Measurements from ENCODE around the gene TBC1D16. TPM values are rescaled to one million over a fixed set of nuclear protein-coding genes. Genes with fewer than 3 reads are reported as not detected.
"Not testable (repeated sequence)": the region's sequence is repeated elsewhere in the genome, so short reads cannot be mapped to it uniquely, and the experiment has no call there.

The TBC1D16 gene
- total and polyA plus RNA-seq, 5 donors, result 9.9 to 27.8 (median 21.0) TPM

DNA sequence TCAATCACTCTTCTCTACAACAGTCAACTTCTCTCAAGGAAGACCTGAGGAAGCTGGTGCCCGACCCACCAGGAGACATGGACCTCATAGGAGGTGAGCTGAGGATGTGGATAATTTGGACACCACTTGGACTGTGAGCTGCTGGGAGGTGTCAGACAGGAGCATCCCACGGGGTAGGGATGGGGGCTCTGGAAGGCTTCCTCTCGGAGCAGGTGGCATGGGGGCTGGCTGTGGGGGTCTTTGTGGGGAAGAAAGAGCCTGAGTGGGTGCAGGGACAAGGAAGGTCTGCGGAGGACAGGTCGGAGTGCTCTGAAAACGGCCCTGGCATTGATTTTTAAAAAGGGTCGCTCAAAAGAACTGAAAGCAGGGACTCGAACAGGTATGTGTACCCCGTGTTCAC lies 64.0 kb downstream of the TBC1D16 start:
- Histone ChIP-seq H3K27me3 (ENCODE audit: control insufficient read depth, insufficient read depth) (no peaks in the 10 kb centered on the region), H3K4me1 (ENCODE audit: control insufficient read depth, insufficient read depth, low read length) (no peaks in the 10 kb centered on the region), H3K4me3 (ENCODE audit: low read length) (no peak overlapping the region), H3K27ac (ENCODE audit: low read length) (no peak overlapping the region), H3K9me3 (ENCODE audit: control insufficient read depth, low read length) (no peaks in the 10 kb centered on the region)
- ATAC-seq, result no peak
- intact Hi-C loops (cut with DNase I), result loop anchor here in 1 of 4 donors (10.0 kb wide), 1 partner anchor 227 kb away; no protein-coding TSS in a partner anchor
- WGBS, result 94% methylated on average over 9 of the region's 9 CpGs
- peak in 1 of 3 donors; percentile 27 for DNase-seq

DNA sequence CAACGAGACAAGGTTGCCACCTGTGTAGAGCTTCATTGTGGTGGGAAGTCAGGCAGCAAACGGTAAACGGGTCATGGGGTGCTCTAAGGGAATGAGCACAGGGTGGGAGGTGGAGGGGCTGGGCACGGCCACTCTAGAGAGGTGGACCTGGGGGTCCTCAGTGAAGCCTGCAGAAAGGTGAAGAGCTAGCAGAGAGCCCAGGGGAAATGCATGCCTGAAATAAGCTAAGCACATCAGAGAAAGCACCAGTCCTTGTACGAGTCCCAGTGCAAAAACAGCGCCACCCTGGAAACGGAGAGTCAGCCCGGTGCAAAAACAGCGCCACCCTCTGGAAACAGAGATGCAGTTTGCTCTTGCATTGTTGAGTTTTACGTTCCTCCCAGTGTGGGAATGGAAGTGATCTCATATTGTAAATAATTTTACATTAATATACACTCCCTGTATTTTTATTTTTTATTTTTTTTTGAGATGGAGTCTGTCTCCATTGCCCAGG lies 65.0 kb downstream of the TBC1D16 start:
- WGBS, result 51% methylated on average over 10 of the region's 10 CpGs
- H3K4me3 ChIP-seq (ENCODE audit: low read length), result no peak overlapping the region
- DNase-seq (peak in 1 of 3 donors; percentile 7), ATAC-seq (peak in 1 of 2 donors; percentile 22)
- no peak overlapping the region for H3K27ac ChIP-seq (ENCODE audit: low read length)
- no peaks in the 10 kb centered on the region for H3K27me3 ChIP-seq (ENCODE audit: control insufficient read depth, insufficient read depth)
- H3K4me1 ChIP-seq (ENCODE audit: control insufficient read depth, insufficient read depth, low read length), result no peaks in the 10 kb centered on the region
- H3K9me3 ChIP-seq (ENCODE audit: control insufficient read depth, low read length), result no peaks in the 10 kb centered on the region
- intact Hi-C loops (cut with DNase I), result loop anchor here in 1 of 4 donors (10.0 kb wide), 1 partner anchor 226 kb away; no protein-coding TSS in a partner anchor

DNA sequence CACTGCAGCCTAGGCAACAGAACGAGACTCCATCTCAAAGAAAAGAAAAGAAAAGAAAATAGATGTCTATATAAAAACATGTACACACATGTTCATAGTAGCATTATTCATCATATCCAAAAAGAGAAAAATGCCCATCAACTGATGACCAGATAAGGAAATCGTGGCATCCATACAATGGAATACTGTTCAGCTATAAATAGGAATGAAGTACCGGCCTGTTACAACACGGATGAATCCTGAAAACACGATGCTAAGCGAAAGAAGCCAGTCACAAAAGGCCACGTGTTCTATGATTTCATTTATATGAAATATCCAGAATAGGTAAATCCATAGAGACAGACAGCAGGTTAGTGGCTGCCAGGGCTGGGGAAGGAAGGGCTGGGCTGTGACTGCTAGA lies 65.8 kb downstream of the TBC1D16 start:
- H3K4me3 ChIP-seq (ENCODE audit: low read length), result no peak overlapping the region
- no peaks in the 10 kb centered on the region for H3K27me3 ChIP-seq (ENCODE audit: control insufficient read depth, insufficient read depth)
- intact Hi-C loops (cut with DNase I), result loop anchor here in 1 of 4 donors (10.0 kb wide), 1 partner anchor 225 kb away; no protein-coding TSS in a partner anchor
- H3K4me1 ChIP-seq (ENCODE audit: control insufficient read depth, insufficient read depth, low read length), result no peaks in the 10 kb centered on the region
- no peak overlapping the region for H3K27ac ChIP-seq (ENCODE audit: low read length)
- ATAC-seq, result no peak
- DNase-seq, result no peak
- 86% methylated on average over 7 of the region's 7 CpGs for WGBS
- no peaks in the 10 kb centered on the region for H3K9me3 ChIP-seq (ENCODE audit: control insufficient read depth, low read length)

DNA sequence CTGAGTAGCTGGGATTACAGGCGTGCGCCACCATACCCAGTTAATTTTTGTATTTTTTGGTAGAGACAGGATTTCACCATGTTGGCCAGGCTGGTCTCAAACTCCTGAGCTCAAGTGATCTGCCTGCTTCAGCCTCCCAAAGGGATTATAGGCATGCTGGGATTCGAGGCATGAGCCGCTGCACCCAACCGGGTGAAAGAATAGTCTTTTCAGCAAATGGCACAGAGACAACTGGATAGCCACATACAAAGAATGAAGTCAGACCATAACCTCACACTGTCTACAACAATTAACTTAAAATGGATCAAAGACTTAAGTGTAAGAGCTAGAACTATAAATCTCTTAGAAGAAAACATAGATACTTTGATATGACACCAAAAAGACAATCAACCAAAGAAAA lies 67.6 kb downstream of the TBC1D16 start:
- 91% methylated on average over 5 of the region's 5 CpGs for WGBS
- intact Hi-C loops (cut with DNase I), result no loop called here
- no peaks in the 10 kb centered on the region for H3K27me3 ChIP-seq (ENCODE audit: control insufficient read depth, insufficient read depth)

DNA sequence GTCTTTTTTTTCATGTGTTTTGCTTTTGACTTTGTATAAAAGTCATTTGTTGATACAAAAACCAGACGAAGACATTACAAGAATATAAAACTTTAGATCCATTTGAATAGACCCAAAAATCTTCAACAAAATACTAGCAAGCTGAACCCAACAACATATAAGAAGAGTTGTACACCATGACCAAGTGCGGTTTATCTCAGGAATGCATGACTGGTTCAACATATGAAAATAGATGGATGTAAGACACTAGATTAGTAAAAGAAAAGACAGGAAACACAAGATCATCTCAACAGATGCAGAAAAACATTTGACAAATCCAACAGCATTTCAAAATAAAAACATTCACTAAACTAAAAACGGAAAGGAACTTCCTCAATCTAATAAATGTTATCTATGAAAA lies 69.0 kb downstream of the TBC1D16 start:
- no peak for DNase-seq
- Histone ChIP-seq H3K4me1 (ENCODE audit: control insufficient read depth, insufficient read depth, low read length) (no peaks in the 10 kb centered on the region), H3K27me3 (ENCODE audit: control insufficient read depth, insufficient read depth) (no peaks in the 10 kb centered on the region), H3K4me3 (ENCODE audit: low read length) (no peak overlapping the region), H3K27ac (ENCODE audit: low read length) (no peak overlapping the region), H3K9me3 (ENCODE audit: control insufficient read depth, low read length) (no peaks in the 10 kb centered on the region)
- WGBS, result 75% methylated on average over 3 of the region's 3 CpGs
- ATAC-seq, result no peak
- intact Hi-C loops (cut with DNase I), result no loop called here

More for the DNA sequence above, 67.6 kb downstream of the TBC1D16 start:
- peak in 1 of 3 donors; percentile 6 for DNase-seq
- H3K27ac ChIP-seq (ENCODE audit: low read length), result no peak overlapping the region
- H3K4me1 ChIP-seq (ENCODE audit: control insufficient read depth, insufficient read depth, low read length), result no peaks in the 10 kb centered on the region
- no peaks in the 10 kb centered on the region for H3K9me3 ChIP-seq (ENCODE audit: control insufficient read depth, low read length)
- no peak for ATAC-seq
- H3K4me3 ChIP-seq (ENCODE audit: low read length), result no peak overlapping the region

DNA sequence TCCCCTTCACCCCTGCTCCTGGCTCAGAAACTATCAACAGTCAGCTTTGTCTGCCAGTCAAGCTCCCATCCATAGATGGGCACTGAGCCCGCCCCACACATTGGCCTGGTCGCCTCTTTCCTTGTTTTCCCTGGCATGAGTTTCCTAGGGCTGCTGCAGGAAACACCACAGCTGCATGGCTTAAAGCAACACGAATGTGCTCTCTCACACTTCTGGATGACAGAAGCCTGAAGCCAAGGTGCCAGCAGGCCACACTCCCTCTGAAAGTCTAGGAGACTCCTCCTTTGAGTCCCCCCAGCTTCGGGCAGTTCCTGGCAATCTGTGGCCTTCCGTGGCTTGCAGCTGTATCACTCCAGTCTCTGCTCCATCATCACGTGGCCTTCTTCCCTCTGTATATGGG lies 69.9 kb downstream of the TBC1D16 start:
- Histone ChIP-seq H3K27me3 (ENCODE audit: control insufficient read depth, insufficient read depth) (no peaks in the 10 kb centered on the region), H3K4me1 (ENCODE audit: control insufficient read depth, insufficient read depth, low read length) (no peaks in the 10 kb centered on the region), H3K27ac (ENCODE audit: low read length) (no peak overlapping the region), H3K4me3 (ENCODE audit: low read length) (no peak overlapping the region), H3K9me3 (ENCODE audit: control insufficient read depth, low read length) (no peaks in the 10 kb centered on the region)
- ATAC-seq (peak; percentile 51 to 56), DNase-seq (peak in 2 of 3 donors; percentile 45 to 52)
- intact Hi-C loops (cut with DNase I), result no loop called here
- 65% methylated on average over 6 of the region's 6 CpGs for WGBS

DNA sequence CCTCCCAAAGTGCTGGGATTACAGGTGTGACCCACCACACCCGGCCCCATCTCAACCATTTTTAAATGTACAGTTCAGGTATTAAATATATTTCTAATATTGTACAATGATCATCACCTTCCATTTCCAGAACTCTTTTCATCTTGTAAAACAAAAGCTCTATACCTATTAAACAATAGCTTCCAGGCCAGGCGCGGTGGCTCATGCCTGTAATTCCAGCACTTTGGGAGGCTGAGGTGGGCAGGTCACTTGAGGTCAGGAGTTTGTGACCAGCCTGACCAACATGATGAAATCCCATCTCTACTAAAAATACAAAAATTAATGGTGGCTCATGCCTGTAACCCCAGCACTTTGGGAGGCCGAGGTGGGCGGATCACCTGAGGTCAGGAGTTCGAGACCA lies 73.2 kb downstream of the TBC1D16 start:
- intact Hi-C loops (cut with DNase I); H3K4me3 ChIP-seq (ENCODE audit: low read length); H3K27ac ChIP-seq (ENCODE audit: low read length); ATAC-seq; H3K4me1 ChIP-seq (ENCODE audit: control insufficient read depth, insufficient read depth, low read length); H3K27me3 ChIP-seq (ENCODE audit: control insufficient read depth, insufficient read depth); H3K9me3 ChIP-seq (ENCODE audit: control insufficient read depth, low read length): not testable (repeated sequence)
- DNase-seq, result peak in 1 of 3 donors; percentile 9
- WGBS, result 96% methylated on average over 6 of the region's 6 CpGs

DNA sequence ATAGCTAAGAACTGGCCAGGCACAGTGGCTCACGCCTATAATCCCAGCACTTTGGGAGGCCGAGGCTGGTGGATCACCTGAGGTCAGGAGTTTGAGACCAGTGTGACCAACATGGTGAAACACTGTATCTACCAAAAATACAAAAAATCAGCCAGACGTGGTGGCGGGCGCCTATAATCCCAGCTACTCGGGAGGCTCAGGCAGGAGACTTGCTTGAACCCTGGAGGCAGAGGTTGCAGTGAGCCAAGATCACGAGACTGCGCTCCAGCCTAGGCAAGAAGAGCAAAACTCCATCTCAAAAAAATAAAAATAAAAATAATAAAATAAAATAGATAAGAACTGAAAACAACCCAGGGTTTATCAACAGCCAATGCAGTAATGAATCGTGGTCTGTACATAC lies 74.1 kb downstream of the TBC1D16 start:
- H3K4me1 ChIP-seq (ENCODE audit: control insufficient read depth, insufficient read depth, low read length); intact Hi-C loops (cut with DNase I); H3K27me3 ChIP-seq (ENCODE audit: control insufficient read depth, insufficient read depth); H3K4me3 ChIP-seq (ENCODE audit: low read length); H3K27ac ChIP-seq (ENCODE audit: low read length); H3K9me3 ChIP-seq (ENCODE audit: control insufficient read depth, low read length); ATAC-seq: not testable (repeated sequence)
- 98% methylated on average over 9 of the region's 9 CpGs for WGBS
- DNase-seq, result peak in 1 of 3 donors; percentile 9

DNA sequence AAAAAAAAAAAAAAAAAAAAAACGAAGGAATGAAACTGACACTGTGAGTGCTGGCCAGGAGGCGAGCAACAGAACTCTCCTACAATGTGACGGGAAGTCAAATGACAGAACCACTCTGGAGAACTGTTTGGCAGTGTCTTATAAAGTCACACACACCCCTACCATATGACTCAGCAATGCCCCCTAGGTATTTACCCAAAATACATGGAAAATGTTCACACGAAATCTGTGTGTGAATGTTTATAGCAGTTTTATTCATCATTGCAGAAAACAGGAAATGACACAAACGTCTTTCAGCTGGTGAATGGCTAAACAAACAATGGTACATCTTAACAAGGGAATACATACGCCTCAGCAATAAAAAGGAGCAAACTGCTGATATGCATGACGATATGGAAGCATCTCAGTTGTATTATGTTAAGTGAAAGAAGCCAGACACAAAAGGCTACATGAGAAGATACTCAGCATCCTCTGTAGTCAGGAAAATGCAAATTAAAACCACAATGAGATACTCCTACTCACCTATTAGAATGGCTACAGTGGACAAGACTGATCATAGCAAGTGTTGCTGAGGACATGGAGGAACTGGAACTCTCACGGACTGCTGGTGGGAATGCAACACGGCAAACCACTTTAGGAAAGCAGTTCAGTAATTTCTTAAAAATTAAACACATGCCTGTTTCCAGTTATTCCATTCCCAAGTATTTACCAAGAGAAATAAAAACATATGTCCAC lies 74.7 kb downstream of the TBC1D16 start:
- intact Hi-C loops (cut with DNase I), result no loop called here
- H3K9me3 ChIP-seq (ENCODE audit: control insufficient read depth, low read length), result no peaks in the 10 kb centered on the region
- H3K4me1 ChIP-seq (ENCODE audit: control insufficient read depth, insufficient read depth, low read length), result no peaks in the 10 kb centered on the region
- DNase-seq, result no peak
- H3K4me3 ChIP-seq (ENCODE audit: low read length), result no peak overlapping the region
- H3K27ac ChIP-seq (ENCODE audit: low read length), result no peak overlapping the region
- H3K27me3 ChIP-seq (ENCODE audit: control insufficient read depth, insufficient read depth), result no peaks in the 10 kb centered on the region
- ATAC-seq, result no peak
- 65% methylated on average over 9 of the region's 9 CpGs for WGBS

DNA sequence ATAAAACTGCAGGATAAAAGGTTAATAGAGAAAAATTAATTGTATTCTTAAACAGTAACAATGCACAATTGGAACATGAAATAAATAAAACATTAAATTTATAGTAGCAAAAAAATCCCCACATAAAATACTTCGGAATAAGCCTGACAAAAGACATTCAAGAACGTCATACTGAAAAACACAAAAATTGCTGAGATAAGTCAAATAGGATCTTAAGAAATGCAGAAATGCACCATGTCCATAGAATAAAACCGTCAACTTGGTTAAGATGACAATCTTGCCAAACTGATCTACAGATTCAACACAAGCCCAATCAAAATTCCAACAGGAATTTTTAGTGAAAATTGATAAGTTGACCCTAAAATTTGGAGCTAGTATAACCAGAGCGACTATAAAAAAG lies 76.6 kb downstream of the TBC1D16 start:
- no peaks in the 10 kb centered on the region for H3K9me3 ChIP-seq (ENCODE audit: control insufficient read depth, low read length)
- WGBS, result 94% methylated on average over 4 of the region's 4 CpGs
- no peak for DNase-seq
- no peak overlapping the region for H3K27ac ChIP-seq (ENCODE audit: low read length)
- ATAC-seq, result no peak
- no peaks in the 10 kb centered on the region for H3K27me3 ChIP-seq (ENCODE audit: control insufficient read depth, insufficient read depth)
- intact Hi-C loops (cut with DNase I), result no loop called here
- H3K4me1 ChIP-seq (ENCODE audit: control insufficient read depth, insufficient read depth, low read length), result no peaks in the 10 kb centered on the region
- no peak overlapping the region for H3K4me3 ChIP-seq (ENCODE audit: low read length)

DNA sequence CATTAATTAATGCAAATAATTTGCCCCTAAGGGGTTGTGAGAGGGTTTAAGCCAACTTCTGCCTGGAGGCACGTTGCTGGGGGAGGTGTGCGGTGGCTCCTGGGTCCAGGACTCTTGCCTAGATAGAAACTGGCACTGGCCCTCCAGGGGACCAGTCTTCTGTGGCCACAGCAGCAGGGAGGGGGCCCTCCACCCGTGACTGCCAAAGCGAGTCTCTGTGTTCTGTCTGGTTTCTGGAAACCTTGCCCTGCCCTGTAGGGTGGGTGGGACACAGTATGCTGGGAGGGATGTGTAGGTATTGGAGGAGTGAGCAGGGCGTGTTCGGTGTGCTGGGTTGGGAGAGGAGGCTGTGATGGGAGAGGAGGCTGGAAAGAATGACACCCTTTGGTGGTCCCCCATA lies 78.8 kb downstream of the TBC1D16 start:
- ATAC-seq (no peak), DNase-seq (peak in 1 of 3 donors; percentile 21)
- Histone ChIP-seq H3K4me1 (ENCODE audit: control insufficient read depth, insufficient read depth, low read length) (no peaks in the 10 kb centered on the region), H3K4me3 (ENCODE audit: low read length) (no peak overlapping the region), H3K27ac (ENCODE audit: low read length) (no peak overlapping the region), H3K9me3 (ENCODE audit: control insufficient read depth, low read length) (no peaks in the 10 kb centered on the region), H3K27me3 (ENCODE audit: control insufficient read depth, insufficient read depth) (no peaks in the 10 kb centered on the region)
- intact Hi-C loops (cut with DNase I), result no loop called here
- 92% methylated on average over 6 of the region's 6 CpGs for WGBS
